Stimulated activated CD8-positive, alpha-beta memory T cell treated with anti-CD3 and anti-CD28 coated beads, Interleukin-12 subunit alpha, Interleukin-12 subunit beta, amount 100 ng/mL, for 1 hour (primary cell): ENCODE results near the gene WNT4.
"Not testable (repeated sequence)": the region's sequence is repeated elsewhere in the genome, so short reads cannot be mapped to it uniquely, and the experiment has no call there.

Source experiments
- DNase-seq: peaks from one replicate; pipeline ENCODE4 v3.0.0-alpha.2; 2020; ENCODE audit warnings: low read depth

The WNT4 gene

GRCh38 chr1:22108339-22109105 lies 34.4 kb downstream of the WNT4 start:
- no peak for DNase-seq

- DNase-seq = no peak
Measured at GRCh38 chr1:22107126-22107525, 35.8 kb downstream of the WNT4 start.

GRCh38 chr1:22105611-22106207 lies 37.2 kb downstream of the WNT4 start:
- DNase-seq = no peak

- DNase-seq = peak; percentile 7
Measured at GRCh38 chr1:22104865-22105437, 37.9 kb downstream of the WNT4 start.

- no peak for DNase-seq
Measured at GRCh38 chr1:22104094-22104493, 38.8 kb downstream of the WNT4 start.

GRCh38 chr1:22102746-22103145 lies 40.2 kb downstream of the WNT4 start:
- DNase-seq = no peak

GRCh38 chr1:22101995-22102394 lies 40.9 kb downstream of the WNT4 start:
- no peak for DNase-seq

- DNase-seq = no peak
Measured at GRCh38 chr1:22101199-22101598, 41.7 kb downstream of the WNT4 start.

GRCh38 chr1:22100168-22100567 lies 42.7 kb downstream of the WNT4 start:
- no peak for DNase-seq

- no peak for DNase-seq
Measured at GRCh38 chr1:22098752-22099151, 44.1 kb downstream of the WNT4 start.

- no peak for DNase-seq
Measured at GRCh38 chr1:22096463-22096862, 46.4 kb downstream of the WNT4 start.

GRCh38 chr1:22096036-22096435 lies 46.9 kb downstream of the WNT4 start:
- no peak for DNase-seq

- DNase-seq = no peak
Measured at GRCh38 chr1:22093513-22093912, 49.4 kb downstream of the WNT4 start.

GRCh38 chr1:22092026-22092768 lies 50.7 kb downstream of the WNT4 start:
- DNase-seq = not testable (repeated sequence)

- no peak for DNase-seq
Measured at GRCh38 chr1:22090867-22091266, 52.0 kb downstream of the WNT4 start.

GRCh38 chr1:22089787-22090186 lies 53.1 kb downstream of the WNT4 start:
- no peak for DNase-seq

- no peak for DNase-seq
Measured at GRCh38 chr1:22089134-22089571, 53.7 kb downstream of the WNT4 start.

GRCh38 chr1:22088331-22088730 lies 54.6 kb downstream of the WNT4 start:
- DNase-seq = no peak

- DNase-seq = no peak
Measured at GRCh38 chr1:22080191-22080590, 62.7 kb downstream of the WNT4 start.

- DNase-seq = no peak
Measured at GRCh38 chr1:22078133-22078532, 64.8 kb downstream of the WNT4 start.

GRCh38 chr1:22077728-22078127 lies 65.2 kb downstream of the WNT4 start:
- no peak for DNase-seq

GRCh38 chr1:22076346-22076745 lies 66.6 kb downstream of the WNT4 start:
- no peak for DNase-seq

- no peak for DNase-seq
Measured at GRCh38 chr1:22075718-22076117, 67.2 kb downstream of the WNT4 start.
